Retina (tissue), 1 donor: ENCODE results near the gene ATAD3C.
"Not testable (repeated sequence)": the region's sequence is repeated elsewhere in the genome, so short reads cannot be mapped to it uniquely, and the experiment has no call there.

Experiments
- DNase-seq: peaks from one replicate; pipeline ENCODE4 v3.0.0-alpha.2; 2016

ATAD3C gene

GRCh38 chr1:1432951-1433803 lies 16.3 kb upstream of the ATAD3C start:
- peak; percentile 71 for DNase-seq

DNA sequence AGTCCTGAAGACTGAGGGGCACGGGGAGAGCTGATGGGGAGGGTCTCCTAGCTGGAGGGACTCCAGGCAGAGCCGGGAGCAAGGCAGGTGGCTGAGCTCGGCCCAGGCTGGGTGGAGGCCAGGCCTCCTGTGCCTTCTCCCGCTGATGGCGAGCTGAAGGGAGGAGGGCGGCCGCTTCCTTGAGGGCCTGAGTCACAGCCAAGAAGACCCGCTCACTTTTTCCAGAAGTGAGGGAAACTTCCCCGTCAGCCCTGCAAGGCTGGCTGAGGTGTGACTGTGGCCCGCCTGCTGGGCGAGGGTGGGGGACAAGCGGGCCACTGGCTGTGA lies 15.7 kb upstream of the ATAD3C start:
- peak; percentile 44 for DNase-seq

- DNase-seq = no peak
Observed at GRCh38 chr1:1434131-1434823, 15.2 kb upstream of the ATAD3C start.

DNA sequence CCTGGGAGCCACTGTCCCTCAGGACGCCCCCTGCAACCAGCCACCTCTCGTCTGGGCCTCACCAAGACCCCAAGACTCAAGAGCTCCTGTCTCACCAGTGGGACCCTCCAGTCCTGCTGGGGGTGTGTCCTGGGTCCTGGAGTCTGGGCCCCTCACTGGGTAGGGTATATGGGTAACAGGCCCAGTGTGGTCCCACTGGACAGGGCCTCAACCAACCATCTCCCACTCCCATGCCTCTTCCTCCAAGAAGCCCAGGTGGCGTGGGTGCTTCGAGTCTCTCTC lies 14.7 kb upstream of the ATAD3C start:
- DNase-seq = no peak

DNA sequence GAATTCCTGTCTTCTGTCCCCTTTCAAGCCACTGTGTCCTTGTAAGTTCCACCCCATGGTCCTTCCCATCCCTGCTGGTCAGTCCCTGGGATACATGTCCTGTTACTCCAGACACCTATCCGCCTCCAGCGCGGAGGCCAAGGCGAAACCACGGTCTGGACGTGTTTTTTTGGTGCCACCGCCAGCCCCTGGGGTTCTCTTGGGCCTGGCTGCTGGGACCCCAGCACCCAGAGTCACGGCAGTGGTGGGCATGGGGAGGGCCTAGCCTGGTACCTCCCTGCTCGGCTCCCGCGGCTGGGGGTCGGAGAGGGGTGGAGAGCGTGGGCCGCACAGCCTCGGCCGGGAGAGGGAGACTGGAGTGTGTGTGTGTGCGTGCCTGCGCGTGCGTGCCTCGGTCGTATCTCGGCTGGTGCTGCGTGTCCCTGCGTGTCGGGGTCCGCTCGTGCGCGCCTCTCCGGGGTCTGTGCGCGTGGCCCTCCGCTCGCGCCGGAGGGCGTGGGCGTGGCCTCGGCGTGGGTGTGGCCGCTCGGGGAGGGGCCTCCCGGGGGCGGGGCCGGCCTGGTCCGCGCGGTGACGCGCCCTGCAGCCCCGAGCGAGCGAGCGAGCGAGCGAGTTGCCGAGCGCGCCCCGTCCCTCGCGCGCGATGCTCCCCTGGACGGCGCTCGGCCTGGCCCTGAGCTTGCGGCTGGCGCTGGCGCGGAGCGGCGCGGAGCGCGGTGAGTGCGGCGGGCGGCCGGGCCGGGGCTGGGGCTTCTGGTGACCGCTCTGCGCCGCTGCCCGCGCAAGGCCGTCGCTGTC lies 14.2 kb upstream of the ATAD3C start, which contains the start of gene VWA1:
VWA1 (plus strand) TSS at position 585 of the 798 bp plus-strand sequence; CDS start at position 644, 59 bp downstream.
- DNase-seq = peak; percentile 77

- DNase-seq = no peak
Observed at GRCh38 chr1:1435911-1436629, 13.4 kb upstream of the ATAD3C start.

- DNase-seq = no peak
Observed at GRCh38 chr1:1436630-1437032, 12.9 kb upstream of the ATAD3C start.

DNA sequence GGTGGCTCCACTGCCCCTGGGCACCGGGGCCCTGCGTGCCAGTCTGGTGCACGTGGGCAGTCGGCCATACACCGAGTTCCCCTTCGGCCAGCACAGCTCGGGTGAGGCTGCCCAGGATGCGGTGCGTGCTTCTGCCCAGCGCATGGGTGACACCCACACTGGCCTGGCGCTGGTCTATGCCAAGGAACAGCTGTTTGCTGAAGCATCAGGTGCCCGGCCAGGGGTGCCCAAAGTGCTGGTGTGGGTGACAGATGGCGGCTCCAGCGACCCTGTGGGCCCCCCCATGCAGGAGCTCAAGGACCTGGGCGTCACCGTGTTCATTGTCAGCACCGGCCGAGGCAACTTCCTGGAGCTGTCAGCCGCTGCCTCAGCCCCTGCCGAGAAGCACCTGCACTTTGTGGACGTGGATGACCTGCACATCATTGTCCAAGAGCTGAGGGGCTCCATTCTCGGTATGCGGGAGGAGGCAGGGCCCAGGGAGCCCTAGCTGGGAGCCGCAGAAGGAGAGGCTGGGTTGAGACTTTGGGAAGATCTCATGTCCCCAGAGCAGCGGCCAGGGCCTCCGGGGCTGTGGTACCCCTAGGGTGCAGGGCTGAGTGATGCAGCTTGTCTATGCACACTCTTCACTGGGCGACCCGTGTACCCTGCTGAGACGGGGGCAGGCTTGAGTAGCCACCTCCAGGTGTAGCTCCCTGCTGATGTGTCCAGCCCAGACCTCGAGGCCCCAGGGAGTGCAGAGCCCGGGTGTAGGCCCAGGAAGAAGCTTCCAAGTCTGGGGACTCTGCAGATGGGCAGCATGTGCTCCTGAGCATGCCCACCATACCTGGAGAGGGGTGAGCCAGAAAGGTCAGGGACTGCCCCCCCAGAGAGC lies 12.2 kb upstream of the ATAD3C start:
- no peak for DNase-seq

GRCh38 chr1:1437904-1438376 lies 11.5 kb upstream of the ATAD3C start:
- DNase-seq = no peak

DNA sequence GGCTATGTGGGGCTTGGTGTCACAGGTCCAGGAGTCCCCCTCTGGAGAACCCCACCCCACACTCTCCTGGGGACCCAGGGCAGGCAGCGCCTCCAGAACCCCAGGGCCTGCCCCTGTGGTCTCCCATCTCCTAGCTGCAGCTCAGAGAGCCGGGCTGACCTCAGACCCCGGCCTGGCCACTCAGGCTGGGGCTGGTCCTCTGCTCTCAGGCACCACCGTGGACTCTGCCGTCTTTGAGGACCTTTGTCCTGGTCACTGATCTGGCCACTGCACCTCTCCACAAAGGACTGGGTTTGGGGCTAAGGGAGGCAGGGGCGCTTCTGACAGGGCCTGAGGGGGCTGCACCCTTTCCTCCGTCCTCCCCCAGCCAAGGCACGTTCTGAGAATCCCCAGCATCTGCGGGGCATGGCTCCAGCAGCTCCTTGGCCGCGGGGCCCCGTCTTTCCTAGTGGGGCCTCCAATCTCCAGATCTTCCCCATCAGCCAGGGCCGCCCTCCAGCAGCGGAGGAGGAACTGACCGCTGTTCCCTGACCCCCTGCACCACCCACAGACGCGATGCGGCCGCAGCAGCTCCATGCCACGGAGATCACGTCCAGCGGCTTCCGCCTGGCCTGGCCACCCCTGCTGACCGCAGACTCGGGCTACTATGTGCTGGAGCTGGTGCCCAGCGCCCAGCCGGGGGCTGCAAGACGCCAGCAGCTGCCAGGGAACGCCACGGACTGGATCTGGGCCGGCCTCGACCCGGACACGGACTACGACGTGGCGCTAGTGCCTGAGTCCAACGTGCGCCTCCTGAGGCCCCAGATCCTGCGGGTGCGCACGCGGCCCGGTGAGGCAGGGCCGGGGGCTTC lies 10.7 kb upstream of the ATAD3C start:
- DNase-seq = no peak

DNA sequence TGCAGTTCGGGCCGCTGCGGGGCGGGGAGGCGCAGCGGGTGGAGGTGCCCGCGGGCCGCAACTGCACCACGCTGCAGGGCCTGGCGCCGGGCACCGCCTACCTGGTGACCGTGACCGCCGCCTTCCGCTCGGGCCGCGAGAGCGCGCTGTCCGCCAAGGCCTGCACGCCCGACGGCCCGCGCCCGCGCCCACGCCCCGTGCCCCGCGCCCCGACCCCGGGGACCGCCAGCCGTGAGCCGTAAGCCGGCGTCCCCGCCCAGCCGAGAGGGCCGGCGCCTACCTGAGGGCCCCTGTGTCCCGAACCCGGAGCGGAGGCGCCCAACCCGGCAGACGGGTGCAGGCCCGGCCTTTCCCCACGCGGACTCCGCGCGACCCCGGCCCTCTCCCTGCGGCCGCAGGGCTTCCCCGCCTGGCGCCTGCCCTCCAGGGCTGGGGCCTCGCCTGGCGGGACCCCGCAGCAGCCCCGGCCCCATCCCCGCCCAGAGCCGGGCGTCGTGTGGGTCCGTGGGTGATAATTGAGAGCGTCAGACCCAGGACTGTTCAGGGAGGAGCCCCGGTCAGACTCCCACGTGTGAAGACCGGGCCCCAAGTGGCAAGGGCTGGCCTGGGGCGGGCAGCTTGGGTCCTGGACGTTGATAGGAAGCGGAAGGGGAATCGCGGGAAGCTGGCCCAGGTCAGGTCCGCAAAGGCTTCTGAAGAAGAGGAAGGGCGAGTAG lies 9.8 kb upstream of the ATAD3C start:
- no peak for DNase-seq

GRCh38 chr1:1440262-1441001 lies 9.1 kb upstream of the ATAD3C start:
- no peak for DNase-seq

GRCh38 chr1:1441002-1441888 lies 8.2 kb upstream of the ATAD3C start:
- peak; percentile 77 for DNase-seq

- DNase-seq = no peak
Observed at GRCh38 chr1:1442069-1442770, 7.3 kb upstream of the ATAD3C start.

GRCh38 chr1:1446631-1447030 lies 2.9 kb upstream of the ATAD3C start:
- DNase-seq = not testable (repeated sequence)

DNA sequence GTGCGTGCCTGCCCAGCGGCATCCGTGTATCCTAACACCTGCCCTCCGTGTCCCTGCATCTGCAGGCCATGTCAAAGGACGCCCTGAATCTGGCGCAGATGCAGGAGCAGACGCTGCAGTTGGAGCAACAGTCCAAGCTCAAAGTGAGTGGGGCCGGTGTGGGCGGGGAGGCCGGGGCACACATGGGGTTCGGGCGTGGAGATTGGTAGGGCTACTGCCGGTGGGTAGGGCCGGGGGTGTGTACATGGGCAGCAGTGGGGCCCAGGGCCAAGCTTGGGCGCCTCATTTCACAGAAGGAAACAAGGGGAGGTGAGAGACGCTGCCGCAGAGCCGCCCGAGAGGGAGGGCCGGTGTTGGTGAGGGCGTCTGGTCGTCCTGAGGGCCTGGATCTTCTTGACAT lies 1.1 kb downstream of the ATAD3C start:
- not testable (repeated sequence) for DNase-seq

- no peak for DNase-seq
Observed at GRCh38 chr1:1451696-1452364, 2.3 kb downstream of the ATAD3C start.
